ENCODE measurements around the gene GJA9.

The GJA9 gene

DNA sequence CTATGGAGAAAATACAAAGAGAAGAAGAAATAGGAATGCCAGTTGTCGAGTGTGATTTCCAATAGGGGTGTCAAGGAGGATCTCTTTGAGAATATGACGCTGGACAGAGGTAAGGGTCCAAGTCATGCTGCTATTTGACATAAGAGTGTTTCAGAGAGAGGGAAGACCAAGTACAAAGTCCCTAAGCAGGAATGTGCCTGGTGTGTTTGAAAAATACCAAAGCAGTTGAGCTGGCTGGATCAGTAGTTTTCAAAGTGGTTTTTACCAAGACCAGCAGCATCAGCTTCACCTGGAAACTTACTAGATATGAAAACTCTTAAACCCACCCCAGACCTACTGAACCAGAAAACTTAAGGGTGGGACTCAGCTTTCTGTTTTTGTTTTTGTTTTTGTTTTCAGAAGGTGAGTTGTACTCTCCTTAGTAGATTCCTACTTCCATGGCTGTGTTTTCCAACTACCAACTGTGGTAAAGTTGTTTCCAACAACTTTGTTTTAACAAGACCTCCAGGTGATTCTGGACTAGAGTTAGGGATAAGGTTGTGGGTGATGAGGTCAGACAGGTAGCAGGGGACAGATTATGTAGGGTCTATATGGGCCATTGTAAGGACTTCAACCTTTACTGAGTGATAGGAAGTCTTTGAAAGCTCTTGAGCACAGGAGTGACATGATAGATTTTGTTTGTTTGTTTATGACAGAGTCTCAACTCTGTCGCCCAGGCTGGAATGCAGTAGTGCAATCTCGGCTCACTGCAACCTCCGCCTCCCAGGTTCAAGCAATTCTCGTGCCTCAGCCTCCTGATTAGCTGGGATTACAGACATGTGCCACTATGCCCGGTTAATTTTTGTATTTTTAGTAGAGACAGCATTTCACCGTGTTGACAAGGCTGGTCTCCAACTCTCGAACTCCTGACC lies 7.3 kb upstream of the GJA9 start:
- Histone ChIP-seq H3K27me3 (ENCODE audit: insufficient read depth, poor library complexity, severe bottlenecking) (no peaks in the 10 kb centered on the region), H3K27ac (replicated peaks) (no peak overlapping the region), H3K4me3 (replicated peaks; ENCODE audit: insufficient read depth, low read length) (no peak overlapping the region)
- DNase-seq (ENCODE audit: low read depth in 1 of 2, low spot score in 1 of 2) = no peak
- TF ChIP-seq GABPA (IDR thresholded peaks at IDR 0.05; ENCODE audit: low read depth) = no peak
- no peak for TF ChIP-seq SPI1 (IDR thresholded peaks at IDR 0.05; ENCODE audit: borderline replicate concordance, low read depth)
- no peak for TF ChIP-seq POLR2AphosphoS5 (IDR thresholded peaks at IDR 0.05; ENCODE audit: low read depth)
- no peak for TF ChIP-seq REST (IDR thresholded peaks at IDR 0.05; ENCODE audit: insufficient replicate concordance, low read depth)
- TF ChIP-seq, protein P1, sequence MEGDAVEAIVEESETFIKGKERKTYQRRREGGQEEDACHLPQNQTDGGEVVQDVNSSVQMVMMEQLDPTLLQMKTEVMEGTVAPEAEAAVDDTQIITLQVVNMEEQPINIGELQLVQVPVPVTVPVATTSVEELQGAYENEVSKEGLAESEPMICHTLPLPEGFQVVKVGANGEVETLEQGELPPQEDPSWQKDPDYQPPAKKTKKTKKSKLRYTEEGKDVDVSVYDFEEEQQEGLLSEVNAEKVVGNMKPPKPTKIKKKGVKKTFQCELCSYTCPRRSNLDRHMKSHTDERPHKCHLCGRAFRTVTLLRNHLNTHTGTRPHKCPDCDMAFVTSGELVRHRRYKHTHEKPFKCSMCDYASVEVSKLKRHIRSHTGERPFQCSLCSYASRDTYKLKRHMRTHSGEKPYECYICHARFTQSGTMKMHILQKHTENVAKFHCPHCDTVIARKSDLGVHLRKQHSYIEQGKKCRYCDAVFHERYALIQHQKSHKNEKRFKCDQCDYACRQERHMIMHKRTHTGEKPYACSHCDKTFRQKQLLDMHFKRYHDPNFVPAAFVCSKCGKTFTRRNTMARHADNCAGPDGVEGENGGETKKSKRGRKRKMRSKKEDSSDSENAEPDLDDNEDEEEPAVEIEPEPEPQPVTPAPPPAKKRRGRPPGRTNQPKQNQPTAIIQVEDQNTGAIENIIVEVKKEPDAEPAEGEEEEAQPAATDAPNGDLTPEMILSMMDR (IDR thresholded peaks at IDR 0.05; ENCODE audit: insufficient read depth, low read length) = no peak

DNA sequence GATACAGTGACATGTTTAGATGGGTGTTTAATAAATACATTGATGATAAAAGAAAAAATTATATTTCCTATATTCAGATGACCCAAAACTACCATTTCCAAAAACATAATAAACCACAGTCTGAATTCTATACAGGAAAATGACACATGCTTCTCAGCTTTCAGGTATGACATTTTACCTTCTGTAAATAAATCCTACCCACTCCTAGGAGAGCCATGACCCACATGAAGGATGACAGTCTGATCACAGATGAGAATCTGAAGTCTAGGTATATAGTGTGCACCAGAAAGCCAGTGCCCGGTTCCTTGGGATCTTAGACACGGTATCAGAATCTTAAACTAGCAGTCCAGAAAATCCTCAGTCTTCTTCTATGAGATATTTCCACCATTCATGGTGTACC lies 3.7 kb upstream of the GJA9 start:
- Histone ChIP-seq H3K27ac (replicated peaks) (no peak overlapping the region), H3K4me3 (replicated peaks; ENCODE audit: insufficient read depth, low read length) (no peak overlapping the region), H3K27me3 (ENCODE audit: insufficient read depth, poor library complexity, severe bottlenecking) (no peaks in the 10 kb centered on the region)
- TF ChIP-seq, protein P1 (IDR thresholded peaks at IDR 0.05; ENCODE audit: insufficient read depth, low read length) = no peak
- DNase-seq (ENCODE audit: low read depth in 1 of 2, low spot score in 1 of 2) = no peak

DNA sequence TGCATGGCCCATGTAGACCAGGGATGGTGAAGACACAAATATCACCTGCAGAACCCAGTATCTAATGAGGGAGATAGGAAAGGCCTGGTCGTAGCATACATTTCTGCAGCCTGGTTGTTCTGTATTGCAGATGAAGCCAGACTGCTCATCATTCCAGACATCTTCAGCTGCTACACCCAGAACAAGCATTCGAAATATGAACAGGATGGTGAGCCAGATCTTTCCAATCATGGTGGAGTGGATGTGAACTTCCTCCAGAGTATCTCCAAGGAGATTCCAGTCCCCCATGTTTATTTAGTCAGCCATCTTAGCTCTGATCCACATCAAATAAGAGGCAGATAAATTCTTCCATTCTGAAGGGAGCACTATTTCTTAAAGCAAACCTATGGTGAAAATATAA lies 5.6 kb downstream of the GJA9 start:
- DNase-seq (ENCODE audit: low read depth in 1 of 2, low spot score in 1 of 2) = no peak
- Histone ChIP-seq H3K27ac (replicated peaks) (no peak overlapping the region), H3K4me3 (replicated peaks; ENCODE audit: insufficient read depth, low read length) (no peak overlapping the region), H3K27me3 (ENCODE audit: insufficient read depth, poor library complexity, severe bottlenecking) (no peaks in the 10 kb centered on the region)
- TF ChIP-seq SPI1 (IDR thresholded peaks at IDR 0.05; ENCODE audit: borderline replicate concordance, low read depth) (no peak), GABPA (IDR thresholded peaks at IDR 0.05; ENCODE audit: low read depth) (no peak), POLR2AphosphoS5 (IDR thresholded peaks at IDR 0.05; ENCODE audit: low read depth) (no peak), REST (IDR thresholded peaks at IDR 0.05; ENCODE audit: insufficient replicate concordance, low read depth) (no peak)
- TF ChIP-seq, protein P1 (IDR thresholded peaks at IDR 0.05; ENCODE audit: insufficient read depth, low read length) = no peak

All from HL-60 (cell line).